ENCODE data around the gene RPS6KL1. TPM values are rescaled to one million over a fixed set of nuclear protein-coding genes. Genes with fewer than 3 reads are reported as not detected.

RPS6KL1 gene
- total RNA-seq, 1 donor from 2014 or later, result 12.1 TPM

DNA sequence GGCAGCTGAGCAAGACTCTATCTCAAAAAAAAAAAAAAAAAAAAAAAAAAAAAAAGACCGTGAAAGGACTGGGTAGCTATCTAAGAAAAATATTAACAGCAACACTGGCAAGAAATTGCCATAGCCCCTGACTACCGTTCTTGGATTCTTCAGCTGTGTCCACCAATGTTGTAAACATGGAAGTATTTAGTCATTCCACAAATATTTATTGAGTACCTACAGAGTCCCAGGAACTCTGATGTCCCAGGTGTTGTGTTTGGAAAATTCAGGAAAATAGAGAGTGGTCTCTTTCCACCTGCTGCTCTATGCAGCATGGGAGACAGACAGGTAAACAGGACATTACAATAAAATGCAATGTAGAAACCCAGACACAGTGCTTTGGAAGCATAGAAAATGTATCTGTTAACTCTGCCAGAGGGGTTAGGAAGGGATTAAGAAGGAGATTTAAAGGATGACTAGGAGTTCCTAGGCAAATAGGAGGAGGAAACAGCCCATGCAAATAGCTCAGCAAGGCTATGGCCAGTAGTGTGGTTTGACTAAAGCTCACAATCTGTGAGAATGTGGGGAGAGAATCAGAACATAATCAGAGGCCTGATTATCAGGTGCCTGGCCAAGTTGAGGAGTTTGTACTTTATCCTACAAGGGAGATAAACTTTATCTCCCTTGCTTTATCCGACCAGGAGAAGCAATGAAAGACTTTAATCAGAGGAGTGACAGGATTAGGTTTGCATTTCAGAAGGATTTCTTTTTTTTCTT lies 43.5 kb downstream of the RPS6KL1 start:
- no peaks in the 10 kb centered on the region for H3K27me3 ChIP-seq
- H3K27ac ChIP-seq, result no peak overlapping the region
- H3K4me3 ChIP-seq, result no peak overlapping the region
- H3K4me1 ChIP-seq, result peaks cover 3 to 24% of the 10 kb centered on the region in 2 donors
- TF ChIP-seq, protein P1, sequence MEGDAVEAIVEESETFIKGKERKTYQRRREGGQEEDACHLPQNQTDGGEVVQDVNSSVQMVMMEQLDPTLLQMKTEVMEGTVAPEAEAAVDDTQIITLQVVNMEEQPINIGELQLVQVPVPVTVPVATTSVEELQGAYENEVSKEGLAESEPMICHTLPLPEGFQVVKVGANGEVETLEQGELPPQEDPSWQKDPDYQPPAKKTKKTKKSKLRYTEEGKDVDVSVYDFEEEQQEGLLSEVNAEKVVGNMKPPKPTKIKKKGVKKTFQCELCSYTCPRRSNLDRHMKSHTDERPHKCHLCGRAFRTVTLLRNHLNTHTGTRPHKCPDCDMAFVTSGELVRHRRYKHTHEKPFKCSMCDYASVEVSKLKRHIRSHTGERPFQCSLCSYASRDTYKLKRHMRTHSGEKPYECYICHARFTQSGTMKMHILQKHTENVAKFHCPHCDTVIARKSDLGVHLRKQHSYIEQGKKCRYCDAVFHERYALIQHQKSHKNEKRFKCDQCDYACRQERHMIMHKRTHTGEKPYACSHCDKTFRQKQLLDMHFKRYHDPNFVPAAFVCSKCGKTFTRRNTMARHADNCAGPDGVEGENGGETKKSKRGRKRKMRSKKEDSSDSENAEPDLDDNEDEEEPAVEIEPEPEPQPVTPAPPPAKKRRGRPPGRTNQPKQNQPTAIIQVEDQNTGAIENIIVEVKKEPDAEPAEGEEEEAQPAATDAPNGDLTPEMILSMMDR (IDR thresholded peaks at IDR 0.05), result no peak
- no peaks in the 10 kb centered on the region for H3K9me3 ChIP-seq
- H3K36me3 ChIP-seq, result no peaks in the 10 kb centered on the region
- intact Hi-C loops (cut with DNase I), result loop anchor here (10.0 kb wide), 1 partner anchor 265 kb away; the partner anchor contains the start of gene LTBP2
- DNase-seq (ENCODE audit: low spot score in 2 of 2), result no peak

DNA sequence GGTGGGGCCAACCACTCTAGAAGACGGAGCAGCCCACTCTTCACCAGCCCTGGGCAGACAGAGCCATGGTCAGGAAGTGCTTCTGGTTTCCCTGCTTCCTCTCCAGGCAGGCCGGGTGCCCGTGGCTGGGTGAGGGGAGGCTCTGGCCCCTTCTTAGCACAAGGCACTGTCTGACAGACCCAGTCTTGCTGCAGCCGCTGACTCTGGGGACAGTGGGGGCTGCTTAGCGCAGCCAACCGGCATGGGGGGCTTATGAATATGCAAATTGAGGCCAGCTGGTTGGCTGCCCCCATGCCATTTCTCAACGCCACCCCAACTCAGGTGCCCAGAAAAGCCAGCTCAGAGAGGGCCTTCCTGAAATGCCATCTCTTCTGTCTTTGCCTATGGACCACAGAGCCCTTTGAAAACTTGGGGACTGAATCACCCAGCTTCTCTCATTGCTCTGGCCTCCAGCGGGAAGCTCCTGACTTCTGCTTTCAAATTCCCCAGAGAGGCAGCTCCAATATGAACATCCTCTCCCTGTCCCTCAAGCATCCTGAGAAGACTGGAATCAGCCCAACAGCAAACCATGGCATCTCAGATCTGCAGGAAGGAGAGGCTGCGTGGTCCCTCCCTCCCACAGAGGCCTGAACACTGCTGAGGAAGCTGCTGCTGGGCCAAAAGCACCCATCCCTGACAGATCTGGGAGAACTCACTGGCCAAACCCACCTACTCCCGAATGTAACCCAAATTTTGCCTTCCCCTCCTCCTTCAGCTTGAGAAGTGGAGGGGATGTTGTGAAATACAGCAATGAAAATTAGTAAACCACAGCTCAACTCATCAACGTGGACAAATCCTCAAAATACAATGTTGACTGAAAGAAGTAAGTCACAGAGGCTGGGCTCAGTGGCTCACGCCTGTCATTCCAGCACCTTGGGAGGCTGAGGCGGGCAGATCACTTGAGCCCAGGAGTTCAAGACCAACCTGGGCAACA lies 46.8 kb downstream of the RPS6KL1 start, which contains the start of gene PROX2:
Gene PROX2, minus strand, starts transcription at position 205 of the 973 bp plus-strand sequence. CDS start 12,311 bp downstream, outside the sequence.
- peaks cover 0 to 5% of the 10 kb centered on the region in 2 donors for H3K4me1 ChIP-seq
- H3K27ac ChIP-seq, result no peak within 1 kb of the TSS
- no peaks in the 10 kb centered on the region for H3K36me3 ChIP-seq
- no peaks in the 10 kb centered on the region for H3K9me3 ChIP-seq
- TF ChIP-seq, protein P1 (IDR thresholded peaks at IDR 0.05), result no peak
- no peak within 1 kb of the TSS for H3K4me3 ChIP-seq
- H3K27me3 ChIP-seq, result no peaks in the 10 kb centered on the region
- DNase-seq (ENCODE audit: low spot score in 2 of 2), result no peak
- intact Hi-C loops (cut with DNase I), result no loop called here

DNA sequence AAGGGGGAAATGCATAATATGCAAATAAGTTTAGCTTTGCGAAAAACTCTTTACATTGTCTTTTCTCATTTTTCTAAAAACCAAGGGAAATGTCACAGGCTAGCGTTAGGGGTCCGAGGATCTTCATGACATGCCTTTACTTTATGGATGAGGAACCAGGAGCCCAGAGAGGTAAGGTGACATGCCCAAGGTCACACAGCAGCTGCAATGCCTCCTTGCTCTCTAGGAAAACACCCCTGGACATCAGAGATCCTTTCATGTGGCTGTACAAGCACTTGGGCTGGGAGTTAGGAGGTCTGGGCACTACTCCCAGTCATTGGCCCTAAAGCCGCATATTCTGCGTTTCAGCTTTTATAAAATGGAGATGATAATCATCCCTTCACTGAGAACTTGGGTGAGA lies 47.9 kb downstream of the RPS6KL1 start:
- no peaks in the 10 kb centered on the region for H3K4me1 ChIP-seq
- no peak for DNase-seq (ENCODE audit: low spot score in 2 of 2)
- no peaks in the 10 kb centered on the region for H3K9me3 ChIP-seq
- TF ChIP-seq, protein P1 (IDR thresholded peaks at IDR 0.05), result no peak
- no peak overlapping the region for H3K27ac ChIP-seq
- H3K27me3 ChIP-seq, result no peaks in the 10 kb centered on the region
- no peaks in the 10 kb centered on the region for H3K36me3 ChIP-seq
- no peak overlapping the region for H3K4me3 ChIP-seq
- intact Hi-C loops (cut with DNase I), result no loop called here

DNA sequence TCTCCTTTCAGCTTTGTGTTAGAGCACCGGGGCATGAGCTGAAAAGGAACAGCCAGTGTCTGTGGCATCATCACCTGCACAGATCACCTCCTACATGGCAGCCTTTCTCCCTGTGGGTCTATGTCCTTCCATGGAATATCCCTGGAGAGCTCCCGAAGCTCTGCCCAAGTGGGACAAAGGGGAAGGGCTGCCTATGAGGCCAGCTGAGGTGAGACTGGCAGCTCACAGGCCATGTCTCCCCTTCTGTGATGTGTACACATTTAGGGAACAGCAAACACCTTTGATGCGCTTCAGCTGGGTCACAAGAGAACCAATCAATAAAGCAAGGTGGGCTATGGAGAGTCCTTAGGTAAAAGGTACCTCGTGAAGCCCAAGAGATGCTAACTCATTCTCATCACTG lies 51.2 kb downstream of the RPS6KL1 start:
- peak in 1 of 2 donors; percentile 42 for DNase-seq (ENCODE audit: low spot score in 2 of 2)
- H3K4me3 ChIP-seq, result no peak overlapping the region
- H3K27me3 ChIP-seq, result no peaks in the 10 kb centered on the region
- TF ChIP-seq, protein P1 (IDR thresholded peaks at IDR 0.05), result no peak
- H3K27ac ChIP-seq, result no peak overlapping the region
- no peaks in the 10 kb centered on the region for H3K9me3 ChIP-seq
- H3K36me3 ChIP-seq, result no peaks in the 10 kb centered on the region
- intact Hi-C loops (cut with DNase I), result no loop called here
- peaks cover 0 to 3% of the 10 kb centered on the region in 2 donors for H3K4me1 ChIP-seq

DNA sequence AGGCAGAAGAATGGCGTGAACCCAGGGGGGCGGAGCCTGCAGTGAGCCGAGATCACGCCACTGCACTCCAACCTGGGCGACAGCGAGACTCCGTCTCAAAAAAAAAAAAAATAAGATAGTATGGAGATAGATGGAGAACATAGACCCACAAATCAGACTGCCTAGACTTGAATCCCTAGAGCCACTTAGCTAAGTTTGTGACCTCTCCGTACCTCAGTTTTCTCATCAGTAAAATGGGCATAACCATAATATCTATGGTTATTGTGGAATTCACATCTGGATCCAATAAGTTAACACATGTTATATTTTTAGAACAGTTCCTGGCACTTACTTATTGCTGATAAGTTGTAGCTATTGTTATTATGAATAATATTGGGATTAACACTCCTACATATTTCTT lies 54.3 kb downstream of the RPS6KL1 start:
- DNase-seq (ENCODE audit: low spot score in 2 of 2), result no peak
- no peaks in the 10 kb centered on the region for H3K27me3 ChIP-seq
- H3K4me3 ChIP-seq, result no peak overlapping the region
- no peaks in the 10 kb centered on the region for H3K9me3 ChIP-seq
- peak overlapping the region in 1 of 2 donors; percentile 37 for H3K27ac ChIP-seq
- TF ChIP-seq, protein P1 (IDR thresholded peaks at IDR 0.05), result no peak
- intact Hi-C loops (cut with DNase I), result no loop called here
- H3K36me3 ChIP-seq, result no peaks in the 10 kb centered on the region
- peaks cover 0 to 3% of the 10 kb centered on the region in 2 donors for H3K4me1 ChIP-seq

All from ascending aorta (tissue), 2 donors.